H1 (cell line): Measurements from ENCODE around the gene KRT75. TPM values are rescaled to one million over a fixed set of nuclear protein-coding genes. Genes with fewer than 3 reads are reported as not detected.

ENCODE experiments used
- CTCF ChIA-PET: fragments of 300-600 bp; sonication (Branson Sonifier 250); formaldehyde crosslinking; loops from one replicate; lab custom pipeline; 2021; ENCODE audit not compliant: partially characterized antibody; lab: Charles Lee
- POLR2A ChIA-PET: fragments of 300-600 bp; sonication (Branson Sonifier 250); formaldehyde crosslinking; loops from one replicate; lab custom pipeline; 2021; ENCODE audit warnings: inconsistent platforms; ENCODE audit not compliant: partially characterized antibody; lab: Charles Lee
- DNase-seq, 2 experiments: peaks; one replicate each; pipeline versions ENCODE4 v3.0.0 to v3.0.0-alpha.2; 2010 to 2022; ENCODE audit warnings: low spot score in 2 of 2, low read depth in 1 of 2, mixed read lengths in 1 of 2
- FAIRE-seq: peaks from 2 replicates; lab custom pipeline; 2011; peaks lifted over from hg19 to GRCh38; lab: Jason Lieb, UNC
- H2AFZ ChIP-seq: 2 replicates; pipeline ENCODE4 v1.8.1; 2012; ENCODE audit warnings: low read length, inconsistent platforms
- H2AK5ac ChIP-seq: 2 replicates; pipeline ENCODE4 v1.6.1; 2013; ENCODE audit warnings: low read depth, low read length
- H2BK120ac ChIP-seq: replicated peaks from 2 replicates; pipeline ENCODE3; 2013; ENCODE audit warnings: low read depth, low read length, inconsistent platforms
- H2BK12ac ChIP-seq: 2 replicates; pipeline ENCODE4 v1.6.1; 2013; ENCODE audit warnings: low read depth, low read length
- H2BK15ac ChIP-seq: 2 replicates; pipeline ENCODE4 v1.6.1; 2013; ENCODE audit warnings: low read length
- H2BK20ac ChIP-seq: 2 replicates; pipeline ENCODE4 v1.6.1; 2013; ENCODE audit warnings: low read length
- H2BK5ac ChIP-seq: 2 replicates; pipeline ENCODE4 v1.6.1; 2013; ENCODE audit warnings: low read depth, low read length
- H3K14ac ChIP-seq: 2 replicates; pipeline ENCODE4 v1.6.1; 2013; ENCODE audit warnings: inconsistent platforms; ENCODE audit not compliant: insufficient read length
- H3K18ac ChIP-seq: 2 replicates; pipeline ENCODE4 v1.6.1; 2013; ENCODE audit warnings: low read length; ENCODE audit errors: extremely low read depth
- H3K23ac ChIP-seq: 2 replicates; pipeline ENCODE4 v1.6.1; 2013; ENCODE audit warnings: inconsistent platforms; ENCODE audit not compliant: insufficient read length
- H3K23me2 ChIP-seq: 2 replicates; pipeline ENCODE4 v1.6.1; 2013; ENCODE audit warnings: low read depth, low read length
- H3K27ac ChIP-seq: 2 replicates; pipeline ENCODE4 v1.6.1; 2011; ENCODE audit warnings: low read depth, low read length, inconsistent platforms
- H3K27me3 ChIP-seq, 4 experiments: replicated peaks in 1 of 4; 1 replicate in 1 of 4; 2 replicates in 3 of 4; pipeline versions ENCODE4 v1.6.1 to v1.8.1; 2011 to 2013; ENCODE audit warnings: low read length in 3 of 4, mild to moderate bottlenecking in 3 of 4, inconsistent platforms in 2 of 4, mixed read lengths in 2 of 4, moderate library complexity in 1 of 4; ENCODE audit not compliant: control insufficient read depth in 3 of 4, insufficient read depth in 3 of 4; ENCODE audit errors: extremely low read depth in 1 of 4
- H3K36me3 ChIP-seq, 4 experiments: 2 replicates each; pipeline versions ENCODE4 v1.6.1 to v1.8.1; 2011 to 2013; ENCODE audit warnings: mild to moderate bottlenecking in 4 of 4, low read length in 3 of 4, moderate library complexity in 2 of 4, control low read depth in 1 of 4, inconsistent platforms in 1 of 4; ENCODE audit not compliant: insufficient read depth in 4 of 4, control insufficient read depth in 2 of 4
- H3K4ac ChIP-seq: replicated peaks from 2 replicates; pipeline ENCODE3; 2013; ENCODE audit warnings: low read length, low read depth, mixed read lengths, inconsistent platforms; ENCODE audit not compliant: insufficient read length
- H3K4me1 ChIP-seq, 4 experiments: replicated peaks in 1 of 4; 1 replicate in 1 of 4; 2 replicates in 3 of 4; pipeline versions ENCODE4 v1.6.1 to v1.8.1; 2011 to 2013; ENCODE audit warnings: low read length in 3 of 4, inconsistent platforms in 2 of 4, mixed read lengths in 1 of 4; ENCODE audit not compliant: insufficient read depth in 4 of 4, control insufficient read depth in 3 of 4
- H3K4me2 ChIP-seq, 2 experiments: 2 replicates each; pipeline versions ENCODE4 v1.6.1 to v1.8.1; 2011 to 2013; ENCODE audit warnings: low read depth in 2 of 2, low read length in 2 of 2, control low read depth in 1 of 2, inconsistent platforms in 1 of 2, mild to moderate bottlenecking in 1 of 2; ENCODE audit not compliant: insufficient read depth in 1 of 2
- H3K4me3 ChIP-seq, 4 experiments: fragments of 200-600, 300-600 bp in 1 of 4; sonication (generic), shearing (Covaris generic), sonication (Bioruptor Twin) in 1 of 4; 2 replicates each; pipeline versions ENCODE4 v1.5.1 to v1.8.1; 2011 to 2016; ENCODE audit warnings: low read length in 4 of 4, low read depth in 3 of 4, control low read depth in 2 of 4, inconsistent platforms in 2 of 4, mild to moderate bottlenecking in 2 of 4, mixed read lengths in 1 of 4, moderate library complexity in 1 of 4; ENCODE audit not compliant: insufficient read depth in 2 of 4; ENCODE audit errors: extremely low read depth in 1 of 4
- H3K56ac ChIP-seq: replicated peaks from 2 replicates; pipeline ENCODE3; 2013; ENCODE audit warnings: low read depth, mild to moderate bottlenecking, mixed read lengths, low read length, inconsistent platforms; ENCODE audit not compliant: insufficient read length
- H3K79me1 ChIP-seq: 2 replicates; pipeline ENCODE4 v1.6.1; 2013; ENCODE audit warnings: low read depth, low read length, control low read depth
- H3K79me2 ChIP-seq, 2 experiments: 2 replicates each; pipeline versions ENCODE4 v1.6.1 to v1.8.1; 2012 to 2013; ENCODE audit warnings: low read length in 2 of 2, mild to moderate bottlenecking in 2 of 2, inconsistent platforms in 1 of 2; ENCODE audit not compliant: insufficient read depth in 2 of 2, control insufficient read depth in 1 of 2
- H3K9ac ChIP-seq, 4 experiments: replicated peaks in 1 of 4; 1 replicate in 1 of 4; 2 replicates in 3 of 4; pipeline versions ENCODE4 v1.6.1 to v1.8.1; 2011 to 2013; ENCODE audit warnings: low read depth in 3 of 4, low read length in 3 of 4, control low read depth in 2 of 4, mild to moderate bottlenecking in 2 of 4, moderate library complexity in 2 of 4, inconsistent platforms in 1 of 4; ENCODE audit errors: extremely low read depth in 1 of 4
- H3K9me3 ChIP-seq, 2 experiments: 2 replicates each; pipeline versions ENCODE4 v1.6.1 to v1.8.1; 2012 to 2013; ENCODE audit warnings: mild to moderate bottlenecking in 2 of 2, moderate library complexity in 2 of 2, control low read depth in 1 of 2, inconsistent platforms in 1 of 2, low read depth in 1 of 2, low read length in 1 of 2, mixed read lengths in 1 of 2; ENCODE audit not compliant: insufficient read depth in 2 of 2
- H4K20me1 ChIP-seq, 2 experiments: replicated peaks in 1 of 2; 2 replicates each; pipeline versions ENCODE3 to v1.8.1; 2011 to 2013; ENCODE audit warnings: inconsistent platforms in 2 of 2, low read length in 2 of 2, mild to moderate bottlenecking in 1 of 2; ENCODE audit not compliant: insufficient read depth in 2 of 2, control insufficient read depth in 1 of 2
- H4K5ac ChIP-seq: 2 replicates; pipeline ENCODE4 v1.6.1; 2013; ENCODE audit warnings: low read length, low read depth, mixed read lengths, inconsistent platforms; ENCODE audit not compliant: insufficient read length
- H4K8ac ChIP-seq: 2 replicates; pipeline ENCODE4 v1.8.0; 2013; ENCODE audit warnings: mild to moderate bottlenecking, moderate library complexity, low read length, inconsistent platforms; ENCODE audit not compliant: insufficient read depth; ENCODE audit errors: extremely low read depth
- H4K91ac ChIP-seq: replicated peaks from 2 replicates; pipeline ENCODE3; 2013; ENCODE audit warnings: low read length, mixed read lengths, inconsistent platforms; ENCODE audit not compliant: insufficient read length
- CEBPB ChIP-seq: IDR thresholded peaks from 2 replicates; pipeline ENCODE4 v1.6.1; 2012; ENCODE audit warnings: low read depth, low read length
- CHD2 ChIP-seq: IDR thresholded peaks from 2 replicates; pipeline ENCODE4 v1.6.1; 2012; ENCODE audit warnings: low read length, improper control_type of control experiment
- KDM1A ChIP-seq: fragments of 200-600, 300-600 bp; sonication (generic); IDR thresholded peaks from 2 replicates; pipeline ENCODE4 v1.7.1; 2016; ENCODE audit warnings: mild to moderate bottlenecking, low read length, borderline replicate concordance
- MAFK ChIP-seq: IDR thresholded peaks from 2 replicates; pipeline ENCODE4 v1.6.1; 2012; ENCODE audit warnings: low read depth, mild to moderate bottlenecking, improper control_type of control experiment, low read length
- POLR2AphosphoS5 ChIP-seq: IDR thresholded peaks from 2 replicates; pipeline ENCODE4 v1.6.1; 2011; ENCODE audit warnings: low read depth, low read length
- SIX5 ChIP-seq: IDR thresholded peaks from 2 replicates; pipeline ENCODE4 v1.6.1; 2011; ENCODE audit warnings: mild to moderate bottlenecking, low read depth, low read length
- TEAD4 ChIP-seq: IDR thresholded peaks from 2 replicates; pipeline ENCODE4 v1.6.1; 2012; ENCODE audit warnings: low read depth, low read length, inconsistent platforms, mixed read lengths
- WGBS, 2 experiments: shearing (Covaris generic) in 1 of 2; methylation state at CpG; one replicate each; pipeline versions ENCODE4 v1.1.6 to v1.1.7; 2013 to 2015; ENCODE audit warnings: low lambda C conversion rate in 2 of 2, mixed read lengths in 2 of 2, inconsistent platforms in 1 of 2, low coverage in 1 of 2, missing lambda C conversion rate in 1 of 2; ENCODE audit not compliant: insufficient replicate concordance in 2 of 2, insufficient coverage in 1 of 2, insufficient read length in 1 of 2; ENCODE audit errors: extremely low coverage in 1 of 2, missing lambda C conversion rate in 1 of 2; 5-methylcytosine and 5-hydroxymethylcytosine counted together
- polyA plus RNA-seq, 7 experiments: library from polyadenylated mRNA; depleted of rRNA in 3 of 7; stranded (reverse) in 5 of 7; unstranded in 2 of 7; fragments of >200 nt in 5 of 7; fragments of 200-250 nt in 2 of 7; gene quantifications; 1 replicate in 5 of 7; 2 replicates in 1 of 7; 4 replicates in 1 of 7; pipeline versions ENCODE4 v1.2.1 to v1.2.3, GENCODE V29; 2011 to 2013; ENCODE audit warnings: missing spikeins in 2 of 7, mixed read lengths in 2 of 7
- total RNA-seq: library from RNA; stranded (reverse); fragmentation: NEBNext Ultra II Directional; extraction: Animal tissue kit (Norgen Biotek cat#: 25700); gene quantifications from 2 replicates; pipeline ENCODE4 v1.2.1, GENCODE V29; 2021

The KRT75 gene
- total and polyA plus RNA-seq, 2 of the 8 experiments (the other 6 are each of a cell fraction or from before 2014, with no cell fraction given): not detected

- TF ChIP-seq MAFK (no peak), TEAD4 (no peak), KDM1A (no peak), SIX5 (no peak), CHD2 (no peak), CEBPB (no peak), POLR2AphosphoS5 (no peak)
- H3K27me3 ChIP-seq: no peaks in the 10 kb centered on the region
- no peak overlapping the region for H3K4me2 ChIP-seq
- no peak overlapping the region for H2AFZ ChIP-seq
- H2BK12ac ChIP-seq: 0 out of 2 replicates have a peak overlapping the region, but pooled peaks have one; percentile 17
- H4K20me1 ChIP-seq: no peaks in the 10 kb centered on the region
- CTCF ChIA-PET: interaction anchor here (0.6 kb wide), 2 partner anchors 226 to 288 kb away, joined by 3 to 4 read pairs; no protein-coding TSS in a partner anchor
- H3K4ac ChIP-seq: no peak overlapping the region
- DNase-seq (no peak), FAIRE-seq (no peak)
- H3K23ac ChIP-seq: no peak overlapping the region
- POLR2A ChIA-PET: no interaction called here
- H3K9ac ChIP-seq: no peak overlapping the region
- no peaks in the 10 kb centered on the region; a peak in 3 of 4 replicates for H3K9me3 ChIP-seq
- H3K23me2 ChIP-seq: no peaks in the 10 kb centered on the region
- no peak overlapping the region for H2BK15ac ChIP-seq
- no peak overlapping the region for H3K18ac ChIP-seq
- no peak overlapping the region for H3K27ac ChIP-seq
- no peak overlapping the region for H2BK5ac ChIP-seq
- no peaks in the 10 kb centered on the region for H3K79me1 ChIP-seq
- H3K79me2 ChIP-seq: no peaks in the 10 kb centered on the region
- H3K56ac ChIP-seq: no peak overlapping the region
- H3K4me1 ChIP-seq: no peaks in the 10 kb centered on the region
- H3K14ac ChIP-seq: no peak overlapping the region
- H4K8ac ChIP-seq: no peak overlapping the region
- no peak overlapping the region for H3K4me3 ChIP-seq
- H2BK20ac ChIP-seq: no peak overlapping the region
- no peak overlapping the region for H4K91ac ChIP-seq
- no peak overlapping the region for H2BK120ac ChIP-seq
- no peak overlapping the region for H2AK5ac ChIP-seq
- no peak overlapping the region for H4K5ac ChIP-seq
- H3K36me3 ChIP-seq: no peaks in the 10 kb centered on the region
- 49% methylated on average over 3 of the region's 3 CpGs; no CpG with 5 or more reads in 1 of the 2 experiments for WGBS, 2 experiments
Observed at GRCh38 chr12:52480073-52480472, 45.9 kb upstream of the KRT75 start.
